Neural progenitor cell (in vitro differentiated cells): ENCODE measurements around the gene ZBTB49. TPM values are rescaled to one million over a fixed set of nuclear protein-coding genes. Genes with fewer than 3 reads are reported as not detected.
A peak's percentile ranks its signal among the peaks of the same experiment; 100 is the strongest.

Experiments used
- DNase-seq: peaks from one replicate; pipeline ENCODE4 v3.0.0-alpha.2; 2016; ENCODE audit warnings: low spot score
- H2AFZ ChIP-seq: fragments of 200-600 bp; sonication (generic); replicated peaks from 2 replicates; pipeline ENCODE4 v1.6.1; 2016; ENCODE audit warnings: antibody characterized with exemption
- H3F3A ChIP-seq: fragments of 200-600 bp; sonication (generic); 2 replicates; pipeline ENCODE4 v1.6.1; 2016; ENCODE audit warnings: antibody characterized with exemption, low read depth
- H3K27ac ChIP-seq: fragments of 200-600 bp; sonication (generic); 2 replicates; pipeline ENCODE4 v1.5.1; 2016; ENCODE audit warnings: mild to moderate bottlenecking
- H3K27me3 ChIP-seq: fragments of 200-600 bp; sonication (generic); 2 replicates; pipeline ENCODE4 v1.6.1; 2016; ENCODE audit warnings: mild to moderate bottlenecking, moderate library complexity
- H3K36me3 ChIP-seq: fragments of 200-600 bp; sonication (generic); 2 replicates; pipeline ENCODE4 v1.5.1; 2016
- H3K4me1 ChIP-seq: fragments of 200-600 bp; sonication (generic); 2 replicates; pipeline ENCODE4 v1.6.1; 2016; ENCODE audit warnings: mixed run types
- H3K4me2 ChIP-seq: fragments of 200-600 bp; sonication (generic); 2 replicates; pipeline ENCODE4 v1.6.1; 2016
- H3K4me3 ChIP-seq: fragments of 200-600 bp; sonication (generic); 2 replicates; pipeline ENCODE4 v1.5.1; 2016
- H3K79me2 ChIP-seq: fragments of 200-600 bp; sonication (generic); 2 replicates; pipeline ENCODE4 v1.6.1; 2016; ENCODE audit warnings: low read depth
- H3K9ac ChIP-seq: fragments of 200-600 bp; sonication (generic); 2 replicates; pipeline ENCODE4 v1.6.1; 2016
- H3K9me3 ChIP-seq: fragments of 200-600 bp; sonication (generic); 2 replicates; pipeline ENCODE4 v1.5.1; 2016; ENCODE audit warnings: low read depth
- H4K20me1 ChIP-seq: fragments of 200-600 bp; sonication (generic); 2 replicates; pipeline ENCODE4 v1.6.1; 2016; ENCODE audit warnings: low read depth
- H3K27ac Mint-ChIP-seq: 3 replicates; pipeline ENCODE4 v1.8.0; 2021; ENCODE audit warnings: mixed read lengths
- H3K27me3 Mint-ChIP-seq: 2 replicates; pipeline ENCODE4 v1.8.0; 2022; ENCODE audit warnings: low read depth, mild to moderate bottlenecking, inconsistent platforms, moderate library complexity, mixed read lengths; ENCODE audit not compliant: insufficient read depth
- H3K36me3 Mint-ChIP-seq: 3 replicates; pipeline ENCODE4 v1.8.0; 2021; ENCODE audit warnings: mixed read lengths
- H3K4me1 Mint-ChIP-seq: 3 replicates; pipeline ENCODE4 v1.8.0; 2021; ENCODE audit warnings: mixed read lengths
- H3K4me3 Mint-ChIP-seq: 3 replicates; pipeline ENCODE4 v1.8.0; 2021; ENCODE audit warnings: mild to moderate bottlenecking, moderate library complexity, mixed read lengths
- H3K9me3 Mint-ChIP-seq: 3 replicates; pipeline ENCODE4 v1.8.0; 2020; ENCODE audit warnings: mixed read lengths
- EZH2 ChIP-seq: fragments of 200-600 bp; sonication (generic); IDR thresholded peaks from 2 replicates; pipeline ENCODE4 v1.6.1; 2017; ENCODE audit warnings: antibody characterized with exemption, mild to moderate bottlenecking, moderate library complexity
- EZH2phosphoT487 ChIP-seq: fragments of 200-600 bp; sonication (generic); IDR thresholded peaks from 2 replicates; pipeline ENCODE4 v1.6.1; 2017; ENCODE audit warnings: antibody characterized with exemption
- total RNA-seq: library from RNA; depleted of rRNA; stranded (reverse); fragments of >200 nt; gene quantifications from 2 replicates; pipeline ENCODE4 v1.2.3, GENCODE V29; 2015; ENCODE audit warnings: low replicate concordance
- TF ChIP-seq, protein P1 (sequence below): fragments of 200-600 bp; sonication (generic); IDR thresholded peaks from 2 replicates; pipeline ENCODE4 v1.5.1; 2017; ENCODE audit warnings: antibody characterized with exemption, mild to moderate bottlenecking

ZBTB49 gene
- total RNA-seq, 1 donor from 2014 or later = 20.2 TPM

- no peak overlapping the region for H3K27ac Mint-ChIP-seq
- H3K4me3 Mint-ChIP-seq = no peak overlapping the region
- Histone ChIP-seq H3K9me3 (no peaks in the 10 kb centered on the region), H3K9ac (no peak overlapping the region), H3K27me3 (no peaks in the 10 kb centered on the region), H2AFZ (no peak overlapping the region), H3K4me1 (no peaks in the 10 kb centered on the region), H3K4me3 (no peak overlapping the region), H3K4me2 (no peak overlapping the region), H4K20me1 (no peaks in the 10 kb centered on the region), H3F3A (no peaks in the 10 kb centered on the region), H3K36me3 (peaks cover 23% of the 10 kb centered on the region), H3K27ac (no peak overlapping the region), H3K79me2 (peaks cover 2% of the 10 kb centered on the region)
- H3K4me1 Mint-ChIP-seq = no peaks in the 10 kb centered on the region
- no peak for DNase-seq
- peaks cover 21% of the 10 kb centered on the region for H3K36me3 Mint-ChIP-seq
- TF ChIP-seq, protein P1, sequence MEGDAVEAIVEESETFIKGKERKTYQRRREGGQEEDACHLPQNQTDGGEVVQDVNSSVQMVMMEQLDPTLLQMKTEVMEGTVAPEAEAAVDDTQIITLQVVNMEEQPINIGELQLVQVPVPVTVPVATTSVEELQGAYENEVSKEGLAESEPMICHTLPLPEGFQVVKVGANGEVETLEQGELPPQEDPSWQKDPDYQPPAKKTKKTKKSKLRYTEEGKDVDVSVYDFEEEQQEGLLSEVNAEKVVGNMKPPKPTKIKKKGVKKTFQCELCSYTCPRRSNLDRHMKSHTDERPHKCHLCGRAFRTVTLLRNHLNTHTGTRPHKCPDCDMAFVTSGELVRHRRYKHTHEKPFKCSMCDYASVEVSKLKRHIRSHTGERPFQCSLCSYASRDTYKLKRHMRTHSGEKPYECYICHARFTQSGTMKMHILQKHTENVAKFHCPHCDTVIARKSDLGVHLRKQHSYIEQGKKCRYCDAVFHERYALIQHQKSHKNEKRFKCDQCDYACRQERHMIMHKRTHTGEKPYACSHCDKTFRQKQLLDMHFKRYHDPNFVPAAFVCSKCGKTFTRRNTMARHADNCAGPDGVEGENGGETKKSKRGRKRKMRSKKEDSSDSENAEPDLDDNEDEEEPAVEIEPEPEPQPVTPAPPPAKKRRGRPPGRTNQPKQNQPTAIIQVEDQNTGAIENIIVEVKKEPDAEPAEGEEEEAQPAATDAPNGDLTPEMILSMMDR = no peak
- TF ChIP-seq EZH2 = no peak
- TF ChIP-seq EZH2phosphoT487 = no peak
- H3K27me3 Mint-ChIP-seq = peaks cover 2% of the 10 kb centered on the region
- no peaks in the 10 kb centered on the region for H3K9me3 Mint-ChIP-seq
These were observed 8.3 kb upstream of the ZBTB49 start for GRCh38 chr4:4281787-4282186.

- H3K79me2 ChIP-seq = peaks cover 33% of the 10 kb centered on the region
- H3K36me3 ChIP-seq = peaks cover 9% of the 10 kb centered on the region
- no peak overlapping the region for H3K27ac Mint-ChIP-seq
These were observed 5.0 kb upstream of the ZBTB49 start for GRCh38 chr4:4284827-4285618.

DNA sequence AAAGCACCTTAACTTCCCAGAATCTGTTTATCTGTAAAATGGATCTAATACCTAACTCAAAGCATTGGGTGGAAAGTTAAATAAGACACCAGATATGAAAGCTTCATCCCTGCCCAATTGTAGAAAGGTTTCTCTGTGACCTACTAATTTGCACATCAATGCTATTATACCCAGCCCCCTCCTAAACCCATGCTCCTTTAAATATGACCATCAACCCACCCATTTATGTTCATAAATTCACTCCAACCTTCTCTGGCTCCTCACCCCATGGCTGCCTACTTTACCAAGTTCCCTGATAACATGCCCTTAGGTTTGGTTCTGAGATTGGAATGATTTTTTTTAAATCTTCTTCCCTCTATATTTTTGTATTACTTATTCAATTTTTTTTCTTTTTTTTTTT, 2.0 kb upstream of the ZBTB49 start:
- Histone ChIP-seq H3K9me3 (no peaks in the 10 kb centered on the region), H3K36me3 (no peaks in the 10 kb centered on the region), H3K79me2 (peaks cover 59% of the 10 kb centered on the region), H3K27ac (no peak overlapping the region), H3F3A (no peaks in the 10 kb centered on the region), H3K4me1 (peaks cover 12% of the 10 kb centered on the region), H2AFZ (no peak overlapping the region), H3K4me2 (no peak overlapping the region), H3K27me3 (no peaks in the 10 kb centered on the region), H3K9ac (no peak overlapping the region), H4K20me1 (peaks cover 30% of the 10 kb centered on the region), H3K4me3 (no peak overlapping the region)
- Mint-ChIP-seq H3K9me3 (no peaks in the 10 kb centered on the region), H3K27me3 (no peaks in the 10 kb centered on the region), H3K4me3 (peak overlapping the region; percentile 52), H3K4me1 (peaks cover 22% of the 10 kb centered on the region), H3K27ac (no peak overlapping the region), H3K36me3 (peaks cover 8% of the 10 kb centered on the region)
- TF ChIP-seq EZH2 = no peak
- TF ChIP-seq, protein P1 = no peak
- TF ChIP-seq EZH2phosphoT487 = no peak
- no peak for DNase-seq

More at GRCh38 chr4:4284827-4285618, 5.0 kb upstream of the ZBTB49 start:
- no peaks in the 10 kb centered on the region for H3K9me3 Mint-ChIP-seq
- TF ChIP-seq, protein P1 = no peak
- TF ChIP-seq EZH2 (no peak), EZH2phosphoT487 (no peak)
- Histone ChIP-seq H3K27ac (no peak overlapping the region), H3K4me3 (no peak overlapping the region), H3K4me1 (peaks cover 5% of the 10 kb centered on the region), H3K4me2 (no peak overlapping the region), H3K9ac (no peak overlapping the region), H4K20me1 (peaks cover 9% of the 10 kb centered on the region), H3K9me3 (no peaks in the 10 kb centered on the region), H2AFZ (no peak overlapping the region), H3K27me3 (no peaks in the 10 kb centered on the region), H3F3A (no peaks in the 10 kb centered on the region)
- H3K36me3 Mint-ChIP-seq = peaks cover 16% of the 10 kb centered on the region
- peaks cover 2% of the 10 kb centered on the region for H3K27me3 Mint-ChIP-seq
- H3K4me1 Mint-ChIP-seq = peaks cover 11% of the 10 kb centered on the region
- no peak for DNase-seq
- H3K4me3 Mint-ChIP-seq = no peak overlapping the region
